Fibroblast of the aortic adventitia (primary cell): ENCODE measurements around the gene EXOC3. TPM values are rescaled to one million over a fixed set of nuclear protein-coding genes. Genes with fewer than 3 reads are reported as not detected.

ENCODE experiments used
- DNase-seq: peaks from one replicate; pipeline ENCODE4 v3.0.0-alpha.2; 2010; ENCODE audit warnings: low read depth
- H3K4me3 ChIP-seq: 2 replicates; pipeline ENCODE4 v1.5.1; 2011; ENCODE audit warnings: low read depth, mild to moderate bottlenecking, control low read depth, low read length, moderate library complexity
- CTCF ChIP-seq: IDR thresholded peaks from 2 replicates; pipeline ENCODE4 v1.5.1; 2011; ENCODE audit warnings: mild to moderate bottlenecking, low read length, control low read depth, inconsistent platforms; ENCODE audit not compliant: insufficient read depth
- total RNA-seq: library from RNA; depleted of rRNA; stranded (reverse); fragments of >200 nt; gene quantifications from 2 replicates; pipeline ENCODE4 v1.2.3, GENCODE V29; 2012; ENCODE audit warnings: low replicate concordance

Gene EXOC3
- total RNA-seq, 1 donor: 39.8 TPM

- DNase-seq: no peak
- no peak overlapping the region for H3K4me3 ChIP-seq
- TF ChIP-seq CTCF: no peak
Measured at GRCh38 chr5:464843-465590, 22.0 kb downstream of the EXOC3 start.

- TF ChIP-seq CTCF: no peak
- no peak for DNase-seq
- no peak overlapping the region for H3K4me3 ChIP-seq
Measured at GRCh38 chr5:465591-466403, 22.8 kb downstream of the EXOC3 start.

GRCh38 chr5:466661-467310, 23.8 kb downstream of the EXOC3 start:
- DNase-seq: no peak
- H3K4me3 ChIP-seq: no peak overlapping the region
- no peak for TF ChIP-seq CTCF

- H3K4me3 ChIP-seq: no peak overlapping the region
Measured at GRCh38 chr5:468401-468800, 25.4 kb downstream of the EXOC3 start.

GRCh38 chr5:469752-470483, 26.9 kb downstream of the EXOC3 start:
- no peak for TF ChIP-seq CTCF
- no peak for DNase-seq
- no peak overlapping the region for H3K4me3 ChIP-seq

More at GRCh38 chr5:468401-468800, 25.4 kb downstream of the EXOC3 start:
- no peak for DNase-seq
- TF ChIP-seq CTCF: no peak
